ENCODE data around the gene SIM1. TPM values are rescaled to one million over a fixed set of nuclear protein-coding genes. Genes with fewer than 3 reads are reported as not detected.

Gene SIM1
- total RNA-seq, 1 experiment from 2014 or later: not detected

DNA sequence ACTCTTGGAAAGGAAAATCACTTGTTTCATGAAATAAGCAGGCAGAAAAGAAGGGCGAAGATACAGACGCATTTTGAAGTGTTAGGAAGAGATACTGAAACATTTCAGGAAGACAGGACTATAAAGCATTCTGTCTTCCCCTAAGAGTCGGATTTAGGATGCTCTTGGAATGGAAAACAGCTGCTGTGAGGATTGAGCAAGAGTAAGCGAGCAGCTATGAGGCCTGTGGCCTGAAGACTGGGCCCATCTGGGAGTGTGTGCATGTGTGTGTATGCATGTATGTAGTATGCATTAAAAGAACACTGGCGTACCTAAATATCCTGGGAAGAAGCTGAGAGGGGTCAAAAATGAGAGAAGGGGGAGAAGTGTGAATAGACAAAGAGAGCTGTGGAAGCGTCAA, 83.6 kb downstream of the SIM1 start:
- no peak for ATAC-seq
- H4K20me1 ChIP-seq (ENCODE audit: insufficient read depth): no peaks in the 10 kb centered on the region
- BruUV-seq (replicated peaks): no TSS peak
- no peaks in the 10 kb centered on the region for H3K36me3 ChIP-seq (ENCODE audit: control insufficient read depth in 1 of 2, insufficient read depth in 2 of 2, low read length in 2 of 2)
- H2AFZ ChIP-seq (ENCODE audit: low read depth, low read length, poor library complexity, severe bottlenecking): no peak overlapping the region
- H3K27ac ChIP-seq (ENCODE audit: low read depth, low read length): no peak overlapping the region
- H3K9me3 ChIP-seq (ENCODE audit: control insufficient read depth in 1 of 2, insufficient read depth in 1 of 2, low read depth in 1 of 2, low read length in 2 of 2): no peaks in the 10 kb centered on the region
- intact Hi-C loops (cut with micrococcal nuclease): no loop called here
- H3K27me3 ChIP-seq (ENCODE audit: insufficient read depth, low read length): no peaks in the 10 kb centered on the region
- no peak overlapping the region for H3K4me3 ChIP-seq (replicated peaks in 1 of 2; ENCODE audit: low read depth in 1 of 2, low read length in 2 of 2)
- RAD21 ChIA-PET (ENCODE audit: low non-redundant PET in 1 of 2, low total read pairs in 2 of 2, uncharacterized antibody in 2 of 2, unreplicated experiment in 2 of 2): no interaction called here
- TF ChIP-seq FOSL1 (IDR thresholded peaks at IDR 0.05; ENCODE audit: low read depth) (no peak), SIN3A (IDR thresholded peaks at IDR 0.05; ENCODE audit: low read depth) (no peak), RAD21 (IDR thresholded peaks at IDR 0.05; ENCODE audit: low read depth) (no peak), POLR2AphosphoS5 (IDR thresholded peaks at IDR 0.05; ENCODE audit: low read depth, low read length) (no peak), JUND (IDR thresholded peaks at IDR 0.05) (no peak), TCF7L2 (IDR thresholded peaks at IDR 0.05; ENCODE audit: borderline replicate concordance, extremely low read depth, insufficient read depth, insufficient read length) (no peak), EZH2 (IDR thresholded peaks at IDR 0.05) (no peak), CEBPB (IDR thresholded peaks at IDR 0.05; ENCODE audit: low read depth) (no peak), CBX3 (IDR thresholded peaks at IDR 0.05; ENCODE audit: low read depth) (no peak), ZNF274 (IDR thresholded peaks at IDR 0.05; ENCODE audit: low read depth, low read length) (no peak), SRF (IDR thresholded peaks at IDR 0.05; ENCODE audit: low read depth) (no peak), EGR1 (IDR thresholded peaks at IDR 0.05; ENCODE audit: low read depth) (no peak), EZH2phosphoT487 (IDR thresholded peaks at IDR 0.05; ENCODE audit: borderline replicate concordance) (no peak)
- TF ChIP-seq, protein P1, sequence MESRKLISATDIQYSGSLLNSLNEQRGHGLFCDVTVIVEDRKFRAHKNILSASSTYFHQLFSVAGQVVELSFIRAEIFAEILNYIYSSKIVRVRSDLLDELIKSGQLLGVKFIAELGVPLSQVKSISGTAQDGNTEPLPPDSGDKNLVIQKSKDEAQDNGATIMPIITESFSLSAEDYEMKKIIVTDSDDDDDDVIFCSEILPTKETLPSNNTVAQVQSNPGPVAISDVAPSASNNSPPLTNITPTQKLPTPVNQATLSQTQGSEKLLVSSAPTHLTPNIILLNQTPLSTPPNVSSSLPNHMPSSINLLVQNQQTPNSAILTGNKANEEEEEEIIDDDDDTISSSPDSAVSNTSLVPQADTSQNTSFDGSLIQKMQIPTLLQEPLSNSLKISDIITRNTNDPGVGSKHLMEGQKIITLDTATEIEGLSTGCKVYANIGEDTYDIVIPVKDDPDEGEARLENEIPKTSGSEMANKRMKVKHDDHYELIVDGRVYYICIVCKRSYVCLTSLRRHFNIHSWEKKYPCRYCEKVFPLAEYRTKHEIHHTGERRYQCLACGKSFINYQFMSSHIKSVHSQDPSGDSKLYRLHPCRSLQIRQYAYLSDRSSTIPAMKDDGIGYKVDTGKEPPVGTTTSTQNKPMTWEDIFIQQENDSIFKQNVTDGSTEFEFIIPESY (IDR thresholded peaks at IDR 0.05; ENCODE audit: extremely low read depth, insufficient replicate concordance, low read length): no peak
- CTCF ChIA-PET: no interaction called here
- no peak overlapping the region for H3K9ac ChIP-seq (ENCODE audit: low read length)
- no peak overlapping the region for H3K4me2 ChIP-seq (ENCODE audit: low read length)
- no peaks in the 10 kb centered on the region for H3K4me1 ChIP-seq (ENCODE audit: control insufficient read depth in 1 of 2, insufficient read depth in 2 of 2, low read length in 2 of 2)
- POLR2A ChIA-PET: no interaction called here
- H3K9me2 ChIP-seq (ENCODE audit: insufficient read depth): no peaks in the 10 kb centered on the region
- DNase-seq (ENCODE audit: low read depth, low spot score): no peak
- H3K79me2 ChIP-seq (ENCODE audit: insufficient read depth, low read length): no peaks in the 10 kb centered on the region
